Measurements from ENCODE around the gene NPL.

GRCh38 chr1:182755632-182756031, 33.9 kb upstream of the NPL start:
- TF ChIP-seq JUN (IDR thresholded peaks at IDR 0.05) (no peak), EHMT2 (IDR thresholded peaks at IDR 0.05; ENCODE audit: low read depth) (no peak), CTCF (IDR thresholded peaks at IDR 0.05) (no peak), HMGXB4 (CRISPR knock-in tag; IDR thresholded peaks at IDR 0.05; ENCODE audit: borderline replicate concordance) (no peak)
